Measurements from ENCODE around the gene THEM4. TPM values are rescaled to one million over a fixed set of nuclear protein-coding genes. Genes with fewer than 3 reads are reported as not detected.

Gene THEM4
- total and polyA plus RNA-seq, 12 donors, result 20.2 to 36.4 (median 26.8) TPM

GRCh38 chr1:151830055-151830454 lies 79.3 kb downstream of the THEM4 start:
- Histone ChIP-seq H3K9me3 (replicated peaks in 1 of 3) (no peaks in the 10 kb centered on the region), H3K27me3 (no peaks in the 10 kb centered on the region), H3K4me1 (replicated peaks in 1 of 2) (peaks cover 0 to 7% of the 10 kb centered on the region in 2 donors), H3K27ac (no peak overlapping the region), H3K36me3 (replicated peaks in 1 of 2) (no peaks in the 10 kb centered on the region), H3K4me3 (no peak overlapping the region)
- no peak for DNase-seq
- TF ChIP-seq CTCF (IDR thresholded peaks at IDR 0.05) (no peak), POLR2A (IDR thresholded peaks at IDR 0.05) (no peak)
- intact Hi-C loops (cut with DNase I), result no loop called here
- 45 to 59% (median 54%) methylated on average over 6 of the region's 6 CpGs for WGBS, 4 donors

- intact Hi-C loops (cut with DNase I), result no loop called here
- TF ChIP-seq CTCF (IDR thresholded peaks at IDR 0.05), result no peak
- no peak for TF ChIP-seq POLR2A (IDR thresholded peaks at IDR 0.05)
- 38 to 48% (median 44%) methylated on average over 4 of the region's 4 CpGs for WGBS, 4 donors
Observed at GRCh38 chr1:151829352-151830046, 79.8 kb downstream of the THEM4 start.

GRCh38 chr1:151828921-151829320 lies 80.4 kb downstream of the THEM4 start:
- TF ChIP-seq POLR2A (IDR thresholded peaks at IDR 0.05) (no peak), CTCF (IDR thresholded peaks at IDR 0.05) (no peak)
- 1 to 8% (median 3%) methylated on average over 8 to 12 of the region's 12 CpGs for WGBS, 4 donors
- peaks cover 0 to 7% of the 10 kb centered on the region in 2 donors for H3K4me1 ChIP-seq (replicated peaks in 1 of 2)
- intact Hi-C loops (cut with DNase I), result no loop called here
- H3K4me3 ChIP-seq, result no peak overlapping the region
- H3K27ac ChIP-seq, result no peak overlapping the region
- H3K9me3 ChIP-seq (replicated peaks in 1 of 3), result no peaks in the 10 kb centered on the region
- DNase-seq, result peak; percentile 57 to 91 (median 83)
- H3K36me3 ChIP-seq (replicated peaks in 1 of 2), result no peaks in the 10 kb centered on the region
- no peaks in the 10 kb centered on the region for H3K27me3 ChIP-seq

More at GRCh38 chr1:151829352-151830046, 79.8 kb downstream of the THEM4 start:
- H3K27me3 ChIP-seq, result no peaks in the 10 kb centered on the region
- H3K27ac ChIP-seq, result no peak overlapping the region
- no peaks in the 10 kb centered on the region for H3K36me3 ChIP-seq (replicated peaks in 1 of 2)
- no peak for DNase-seq
- no peak overlapping the region for H3K4me3 ChIP-seq
- peaks cover 0 to 7% of the 10 kb centered on the region in 2 donors for H3K4me1 ChIP-seq (replicated peaks in 1 of 2)
- no peaks in the 10 kb centered on the region for H3K9me3 ChIP-seq (replicated peaks in 1 of 3)

GRCh38 chr1:151827853-151828252 lies 81.5 kb downstream of the THEM4 start:
- no peak overlapping the region for H3K4me3 ChIP-seq
- no peak for DNase-seq
- intact Hi-C loops (cut with DNase I), result no loop called here
- no peaks in the 10 kb centered on the region for H3K9me3 ChIP-seq (replicated peaks in 1 of 3)
- 52 to 63% (median 57%) methylated on average over 1 to 9 of the region's 9 CpGs for WGBS, 4 donors
- no peaks in the 10 kb centered on the region for H3K36me3 ChIP-seq (replicated peaks in 1 of 2)
- peaks cover 0 to 7% of the 10 kb centered on the region in 2 donors for H3K4me1 ChIP-seq (replicated peaks in 1 of 2)
- TF ChIP-seq CTCF (IDR thresholded peaks at IDR 0.05) (no peak), POLR2A (IDR thresholded peaks at IDR 0.05) (no peak)
- H3K27ac ChIP-seq, result no peak overlapping the region
- no peaks in the 10 kb centered on the region for H3K27me3 ChIP-seq
